SH-SY5Y (cell line): ENCODE results near the gene DNAH8.

Experiments
- GATA2 ChIP-seq: IDR thresholded peaks from 2 replicates; pipeline ENCODE4 v1.6.1; 2011; ENCODE audit warnings: mild to moderate bottlenecking, low read depth, low read length
- GATA3 ChIP-seq: IDR thresholded peaks from 2 replicates; pipeline ENCODE4 v1.6.1; 2011; ENCODE audit warnings: low read depth, mild to moderate bottlenecking, low read length, moderate library complexity

DNA sequence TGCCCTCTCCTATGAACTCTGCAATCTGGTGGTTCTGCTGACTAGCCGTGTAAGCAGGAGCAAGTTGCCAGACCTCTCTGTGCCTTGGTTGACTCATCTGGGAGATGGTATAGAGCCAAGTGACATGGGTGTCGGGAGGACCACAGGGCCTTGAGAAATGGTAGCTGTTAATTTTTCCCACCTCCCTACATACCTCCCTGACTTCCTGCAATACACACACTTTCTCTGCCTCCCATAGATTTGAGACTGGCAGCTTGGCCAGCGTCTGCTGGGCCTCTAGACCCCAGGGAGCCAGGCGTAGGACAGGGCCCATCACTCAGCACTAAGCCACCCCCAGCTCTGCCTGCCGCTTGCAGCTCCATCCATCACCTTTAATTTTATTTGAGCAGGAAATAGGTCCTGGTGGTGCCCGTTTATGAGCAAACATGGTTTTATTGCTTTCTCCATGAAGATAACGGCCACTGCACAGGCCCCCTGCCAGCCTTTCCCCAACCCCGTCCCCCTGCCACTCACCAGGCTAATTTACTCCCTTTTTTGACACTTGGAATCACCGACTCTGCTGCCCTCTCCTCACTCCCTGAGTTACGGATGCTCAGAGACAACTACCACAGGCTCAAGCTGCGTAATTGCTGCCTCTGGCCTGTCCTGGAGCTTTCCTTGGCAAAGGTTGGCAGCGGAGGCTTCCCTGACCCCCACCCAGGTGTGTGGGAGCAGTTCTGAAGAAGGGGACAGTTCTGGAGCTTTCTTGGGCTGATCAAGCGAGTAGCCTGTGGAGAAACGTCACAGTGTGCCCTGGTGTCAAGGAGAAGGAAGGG lies 344.6 kb downstream of the DNAH8 start:
- TF ChIP-seq GATA3 (no peak), GATA2 (peak; percentile 73)
